22Rv1 (cell line): ENCODE measurements around the gene TBCA.

Experiments used
- CTCF ChIP-seq: fragments of 450-650 bp; IDR thresholded peaks from 2 replicates; pipeline ENCODE4 v1.5.1; 2017; ENCODE audit warnings: mild to moderate bottlenecking
- ZFX ChIP-seq: fragments of 450-650 bp; IDR thresholded peaks from 2 replicates; pipeline ENCODE4 v1.6.1; 2017; ENCODE audit warnings: antibody characterized with exemption, borderline replicate concordance

GRCh38 chr5:77718934-77719610 is 57.1 kb downstream of the TBCA start:
- TF ChIP-seq CTCF = no peak
- no peak for TF ChIP-seq ZFX
